ENCODE measurements around the gene MCUR1. TPM values are rescaled to one million over a fixed set of nuclear protein-coding genes. Genes with fewer than 3 reads are reported as not detected.

MCUR1 gene
- total and polyA plus RNA-seq, 11 donors = 12.6 to 62.0 (median 28.0) TPM

- Histone ChIP-seq H3K9me3 (no peaks in the 10 kb centered on the region), H3K4me3 (peak overlapping the region in 11 of 12 donors; percentile 67 to 97 (median 91)), H3K4me1 (peaks cover 4 to 42% (median 34%) of the 10 kb centered on the region in 12 donors), H3K27me3 (no peaks in the 10 kb centered on the region), H3K36me3 (peaks cover 0 to 6% (median 0%) of the 10 kb centered on the region in 9 donors), H3K27ac (peak overlapping the region in 8 of 12 donors; percentile 94 to 99 (median 98))
- 48 to 55% (median 51%) methylated on average over 7 of the region's 7 CpGs for WGBS, 4 donors
- TF ChIP-seq POLR2A (IDR thresholded peaks at IDR 0.05) = no peak
- no peak for TF ChIP-seq CTCF (IDR thresholded peaks at IDR 0.05)
- DNase-seq (no peak), ATAC-seq (no peak)
- intact Hi-C loops (cut with DNase I) = loop anchor here in 2 of 10 donors (5.0 to 10.0 kb wide), 2 partner anchors 101 to 918 kb away; partner anchors contain the start of gene RANBP9 (in 1 of the 2)
These were observed 1.3 kb downstream of the MCUR1 start for GRCh38 chr6:13813026-13813425.

- peaks cover 4 to 42% (median 34%) of the 10 kb centered on the region in 12 donors for H3K4me1 ChIP-seq
- H3K4me3 ChIP-seq = no peak overlapping the region
- H3K9me3 ChIP-seq = no peaks in the 10 kb centered on the region
- intact Hi-C loops (cut with DNase I) = loop anchor here in 2 of 10 donors (5.0 to 10.0 kb wide), 2 partner anchors 100 to 918 kb away; partner anchors contain the start of gene RANBP9 (in 1 of the 2)
- TF ChIP-seq POLR2A (IDR thresholded peaks at IDR 0.05) (no peak), CTCF (IDR thresholded peaks at IDR 0.05) (no peak)
- peaks cover 0 to 6% (median 0%) of the 10 kb centered on the region in 9 donors for H3K36me3 ChIP-seq
- ATAC-seq = no peak
- DNase-seq = no peak
- no peaks in the 10 kb centered on the region for H3K27me3 ChIP-seq
- 94 to 97% (median 96%) methylated on average over 5 of the region's 5 CpGs for WGBS, 4 donors
- peak overlapping the region in 6 of 12 donors; percentile 33 to 99 (median 40) for H3K27ac ChIP-seq
These were observed 2.1 kb downstream of the MCUR1 start for GRCh38 chr6:13812359-13812642.

GRCh38 chr6:13811627-13812358 lies 2.6 kb downstream of the MCUR1 start:
- WGBS, 4 donors = 41 to 57% (median 43%) methylated on average over 8 of the region's 8 CpGs
- Histone ChIP-seq H3K27me3 (no peaks in the 10 kb centered on the region), H3K4me1 (peaks cover 4 to 42% (median 34%) of the 10 kb centered on the region in 12 donors), H3K36me3 (peaks cover 0 to 9% (median 3%) of the 10 kb centered on the region in 9 donors), H3K9me3 (no peaks in the 10 kb centered on the region), H3K4me3 (no peak overlapping the region), H3K27ac (peak overlapping the region in 9 of 12 donors; percentile 9 to 99 (median 37))
- DNase-seq (peak in 2 of 5 donors; percentile 18 to 29), ATAC-seq (no peak)
- intact Hi-C loops (cut with DNase I) = loop anchor here in 2 of 10 donors (5.0 to 10.0 kb wide), 2 partner anchors 99 to 917 kb away; partner anchors contain the start of gene RANBP9 (in 1 of the 2)
- TF ChIP-seq CTCF (IDR thresholded peaks at IDR 0.05) (no peak), POLR2A (IDR thresholded peaks at IDR 0.05) (no peak)

- 37 to 46% (median 43%) methylated on average over 3 of the region's 3 CpGs for WGBS, 4 donors
- DNase-seq = no peak
- no peaks in the 10 kb centered on the region for H3K9me3 ChIP-seq
- intact Hi-C loops (cut with DNase I) = loop anchor here in 2 of 10 donors (5.0 to 10.0 kb wide), 2 partner anchors 99 to 916 kb away; partner anchors contain the start of gene RANBP9 (in 1 of the 2)
- ATAC-seq = no peak
- peak overlapping the region in 9 of 12 donors; percentile 9 to 99 (median 37) for H3K27ac ChIP-seq
- no peak overlapping the region for H3K4me3 ChIP-seq
- TF ChIP-seq POLR2A (IDR thresholded peaks at IDR 0.05) = no peak
- TF ChIP-seq CTCF (IDR thresholded peaks at IDR 0.05) = no peak
- peaks cover 0 to 18% (median 12%) of the 10 kb centered on the region in 9 donors for H3K36me3 ChIP-seq
- peaks cover 4 to 42% (median 34%) of the 10 kb centered on the region in 12 donors for H3K4me1 ChIP-seq
- H3K27me3 ChIP-seq = no peaks in the 10 kb centered on the region
These were observed 3.5 kb downstream of the MCUR1 start for GRCh38 chr6:13810688-13811446.

All from heart left ventricle (tissue), 16 donors.